ENCODE results near the gene PDE7B. TPM values are rescaled to one million over a fixed set of nuclear protein-coding genes. Genes with fewer than 3 reads are reported as not detected.

Gene PDE7B
- total RNA-seq, 1 experiment from 2014 or later, result not detected

- Mint-ChIP-seq H3K4me1 (no peaks in the 10 kb centered on the region), H3K36me3 (no peaks in the 10 kb centered on the region), H3K27ac (no peak overlapping the region), H3K9me3 (no peaks in the 10 kb centered on the region), H3K4me3 (no peak overlapping the region), H3K27me3 (ENCODE audit: low read depth) (no peaks in the 10 kb centered on the region)
- TF ChIP-seq FOXP1 (CRISPR knock-in tag; IDR thresholded peaks at IDR 0.05; ENCODE audit: borderline replicate concordance), result no peak
- ChIA-PET POLR2A (no interaction called here), CTCF (no interaction called here)
- ATAC-seq (no peak), DNase-seq (ENCODE audit: low spot score) (no peak)
Observed at GRCh38 chr6:135887069-135887468, 35.6 kb downstream of the PDE7B start.

- no peak overlapping the region for H3K4me3 Mint-ChIP-seq
- H3K27me3 Mint-ChIP-seq (ENCODE audit: low read depth), result no peaks in the 10 kb centered on the region
- ChIA-PET CTCF (no interaction called here), POLR2A (no interaction called here)
- no peaks in the 10 kb centered on the region for H3K4me1 Mint-ChIP-seq
- ATAC-seq (no peak), DNase-seq (ENCODE audit: low spot score) (no peak)
- no peak for TF ChIP-seq ZNF263 (CRISPR knock-in tag; IDR thresholded peaks at IDR 0.05; ENCODE audit: low read depth)
- TF ChIP-seq FOXP4 (CRISPR knock-in tag; IDR thresholded peaks at IDR 0.05), result no peak
- TF ChIP-seq RORB (CRISPR knock-in tag; IDR thresholded peaks at IDR 0.05), result no peak
- no peak for TF ChIP-seq TEAD4 (CRISPR knock-in tag; IDR thresholded peaks at IDR 0.05)
- TF ChIP-seq MAX (CRISPR knock-in tag; IDR thresholded peaks at IDR 0.05), result no peak
- no peak for TF ChIP-seq NFE2L1 (CRISPR knock-in tag; IDR thresholded peaks at IDR 0.05)
- H3K9me3 Mint-ChIP-seq, result no peaks in the 10 kb centered on the region
- H3K36me3 Mint-ChIP-seq, result no peaks in the 10 kb centered on the region
- no peak overlapping the region for H3K27ac Mint-ChIP-seq
Observed at GRCh38 chr6:135888818-135889217, 37.3 kb downstream of the PDE7B start.

- no peak overlapping the region for H3K4me3 Mint-ChIP-seq
- CTCF ChIA-PET, result no interaction called here
- ATAC-seq, result no peak
- no peaks in the 10 kb centered on the region for H3K9me3 Mint-ChIP-seq
- H3K36me3 Mint-ChIP-seq, result no peaks in the 10 kb centered on the region
- H3K27me3 Mint-ChIP-seq (ENCODE audit: low read depth), result no peaks in the 10 kb centered on the region
- TF ChIP-seq TCF7 (CRISPR knock-in tag; IDR thresholded peaks at IDR 0.05; ENCODE audit: low read depth), result no peak
- TF ChIP-seq EMX1 (CRISPR knock-in tag; IDR thresholded peaks at IDR 0.05), result no peak
- TF ChIP-seq IRF2 (CRISPR knock-in tag; IDR thresholded peaks at IDR 0.05; ENCODE audit: borderline replicate concordance, low read depth), result no peak
- TF ChIP-seq ZNF532 (CRISPR knock-in tag; IDR thresholded peaks at IDR 0.05; ENCODE audit: borderline replicate concordance), result no peak
- POLR2A ChIA-PET, result no interaction called here
- no peaks in the 10 kb centered on the region for H3K4me1 Mint-ChIP-seq
- H3K27ac Mint-ChIP-seq, result no peak overlapping the region
- DNase-seq (ENCODE audit: low spot score), result no peak
Observed at GRCh38 chr6:135890876-135891275, 39.4 kb downstream of the PDE7B start.

GRCh38 chr6:135891710-135892109, 40.2 kb downstream of the PDE7B start:
- ChIA-PET CTCF (interaction anchor here (0.6 kb wide), 1 partner anchor 14 kb away, joined by 3 read pairs; no protein-coding TSS in a partner anchor), POLR2A (no interaction called here)
- no peak for TF ChIP-seq ATF1 (CRISPR knock-in tag; IDR thresholded peaks at IDR 0.05)
- no peak for TF ChIP-seq ETV6 (CRISPR knock-in tag; IDR thresholded peaks at IDR 0.05)
- TF ChIP-seq ARID4B (CRISPR knock-in tag; IDR thresholded peaks at IDR 0.05; ENCODE audit: borderline replicate concordance), result no peak
- TF ChIP-seq ZMAT4 (CRISPR knock-in tag; IDR thresholded peaks at IDR 0.05), result no peak
- Mint-ChIP-seq H3K27ac (no peak overlapping the region), H3K4me3 (no peak overlapping the region), H3K9me3 (no peaks in the 10 kb centered on the region), H3K27me3 (ENCODE audit: low read depth) (no peaks in the 10 kb centered on the region), H3K4me1 (no peaks in the 10 kb centered on the region), H3K36me3 (no peaks in the 10 kb centered on the region)
- DNase-seq (ENCODE audit: low spot score) (no peak), ATAC-seq (no peak)

Data from WTC11 (cell line).